Measurements from ENCODE around the gene CHI3L1. TPM values are rescaled to one million over a fixed set of nuclear protein-coding genes. Genes with fewer than 3 reads are reported as not detected.

CHI3L1 gene
- total RNA-seq, 1 donor from 2014 or later, result not detected

- H3K4me3 Mint-ChIP-seq (ENCODE audit: low read depth), result no peak overlapping the region
- no peaks in the 10 kb centered on the region for H3K36me3 Mint-ChIP-seq (ENCODE audit: low read depth)
- peaks cover 3% of the 10 kb centered on the region for H3K27me3 Mint-ChIP-seq (ENCODE audit: low read depth)
- no peaks in the 10 kb centered on the region for H3K9me3 Mint-ChIP-seq
- no peak overlapping the region for H3K27ac Mint-ChIP-seq
- intact Hi-C loops (cut with micrococcal nuclease), result no loop called here
- DNase-seq (ENCODE audit: low spot score), result no peak
- no peaks in the 10 kb centered on the region for H3K4me1 Mint-ChIP-seq (ENCODE audit: low read depth)
These were observed 18.2 kb downstream of the CHI3L1 start for GRCh38 chr1:203168256-203168786.

GRCh38 chr1:203167913-203168200, 18.6 kb downstream of the CHI3L1 start:
- intact Hi-C loops (cut with micrococcal nuclease), result no loop called here
- Mint-ChIP-seq H3K9me3 (no peaks in the 10 kb centered on the region), H3K27me3 (ENCODE audit: low read depth) (peaks cover 3% of the 10 kb centered on the region), H3K36me3 (ENCODE audit: low read depth) (no peaks in the 10 kb centered on the region), H3K27ac (no peak overlapping the region), H3K4me1 (ENCODE audit: low read depth) (no peaks in the 10 kb centered on the region), H3K4me3 (ENCODE audit: low read depth) (no peak overlapping the region)
- no peak for DNase-seq (ENCODE audit: low spot score)

- Mint-ChIP-seq H3K36me3 (ENCODE audit: low read depth) (no peaks in the 10 kb centered on the region), H3K27me3 (ENCODE audit: low read depth) (peaks cover 3% of the 10 kb centered on the region), H3K9me3 (no peaks in the 10 kb centered on the region), H3K4me1 (ENCODE audit: low read depth) (no peaks in the 10 kb centered on the region), H3K4me3 (ENCODE audit: low read depth) (no peak overlapping the region), H3K27ac (no peak overlapping the region)
- intact Hi-C loops (cut with micrococcal nuclease), result no loop called here
- DNase-seq (ENCODE audit: low spot score), result no peak
These were observed 19.2 kb downstream of the CHI3L1 start for GRCh38 chr1:203167026-203167912.

- Mint-ChIP-seq H3K4me3 (ENCODE audit: low read depth) (no peak overlapping the region), H3K4me1 (ENCODE audit: low read depth) (no peaks in the 10 kb centered on the region), H3K36me3 (ENCODE audit: low read depth) (no peaks in the 10 kb centered on the region), H3K9me3 (no peaks in the 10 kb centered on the region), H3K27me3 (ENCODE audit: low read depth) (peaks cover 3% of the 10 kb centered on the region), H3K27ac (no peak overlapping the region)
- intact Hi-C loops (cut with micrococcal nuclease), result no loop called here
- DNase-seq (ENCODE audit: low spot score), result no peak
These were observed 20.1 kb downstream of the CHI3L1 start for GRCh38 chr1:203166192-203166940.

GRCh38 chr1:203165800-203166161, 20.7 kb downstream of the CHI3L1 start:
- Mint-ChIP-seq H3K27ac (no peak overlapping the region), H3K9me3 (no peaks in the 10 kb centered on the region), H3K4me1 (ENCODE audit: low read depth) (no peaks in the 10 kb centered on the region), H3K27me3 (ENCODE audit: low read depth) (peaks cover 3% of the 10 kb centered on the region), H3K36me3 (ENCODE audit: low read depth) (no peaks in the 10 kb centered on the region), H3K4me3 (ENCODE audit: low read depth) (no peak overlapping the region)
- intact Hi-C loops (cut with micrococcal nuclease), result no loop called here
- DNase-seq (ENCODE audit: low spot score), result no peak

GRCh38 chr1:203165101-203165799, 21.3 kb downstream of the CHI3L1 start:
- no peaks in the 10 kb centered on the region for H3K36me3 Mint-ChIP-seq (ENCODE audit: low read depth)
- intact Hi-C loops (cut with micrococcal nuclease), result no loop called here
- DNase-seq (ENCODE audit: low spot score), result no peak
- H3K27ac Mint-ChIP-seq, result no peak overlapping the region
- no peaks in the 10 kb centered on the region for H3K4me1 Mint-ChIP-seq (ENCODE audit: low read depth)
- H3K4me3 Mint-ChIP-seq (ENCODE audit: low read depth), result no peak overlapping the region
- peaks cover 3% of the 10 kb centered on the region for H3K27me3 Mint-ChIP-seq (ENCODE audit: low read depth)
- no peaks in the 10 kb centered on the region for H3K9me3 Mint-ChIP-seq

GRCh38 chr1:203163891-203164635, 22.4 kb downstream of the CHI3L1 start:
- H3K27me3 Mint-ChIP-seq (ENCODE audit: low read depth), result peaks cover 5% of the 10 kb centered on the region
- H3K9me3 Mint-ChIP-seq, result no peaks in the 10 kb centered on the region
- no peak for DNase-seq (ENCODE audit: low spot score)
- H3K4me3 Mint-ChIP-seq (ENCODE audit: low read depth), result no peak overlapping the region
- H3K36me3 Mint-ChIP-seq (ENCODE audit: low read depth), result no peaks in the 10 kb centered on the region
- no peak overlapping the region for H3K27ac Mint-ChIP-seq
- no peaks in the 10 kb centered on the region for H3K4me1 Mint-ChIP-seq (ENCODE audit: low read depth)
- intact Hi-C loops (cut with micrococcal nuclease), result no loop called here

- Mint-ChIP-seq H3K4me1 (ENCODE audit: low read depth) (no peaks in the 10 kb centered on the region), H3K36me3 (ENCODE audit: low read depth) (no peaks in the 10 kb centered on the region), H3K27me3 (ENCODE audit: low read depth) (peaks cover 15% of the 10 kb centered on the region), H3K9me3 (no peaks in the 10 kb centered on the region), H3K4me3 (ENCODE audit: low read depth) (no peak overlapping the region), H3K27ac (no peak overlapping the region)
- no peak for DNase-seq (ENCODE audit: low spot score)
- intact Hi-C loops (cut with micrococcal nuclease), result no loop called here
These were observed 24.1 kb downstream of the CHI3L1 start for GRCh38 chr1:203162403-203162802.

- intact Hi-C loops (cut with micrococcal nuclease), result no loop called here
- peaks cover 17% of the 10 kb centered on the region for H3K27me3 Mint-ChIP-seq (ENCODE audit: low read depth)
- no peak for DNase-seq (ENCODE audit: low spot score)
- H3K4me3 Mint-ChIP-seq (ENCODE audit: low read depth), result no peak overlapping the region
- no peaks in the 10 kb centered on the region for H3K36me3 Mint-ChIP-seq (ENCODE audit: low read depth)
- H3K4me1 Mint-ChIP-seq (ENCODE audit: low read depth), result no peaks in the 10 kb centered on the region
- H3K27ac Mint-ChIP-seq, result no peak overlapping the region
- H3K9me3 Mint-ChIP-seq, result no peaks in the 10 kb centered on the region
These were observed 24.8 kb downstream of the CHI3L1 start for GRCh38 chr1:203161703-203162102.

- peaks cover 17% of the 10 kb centered on the region for H3K27me3 Mint-ChIP-seq (ENCODE audit: low read depth)
- no peak for DNase-seq (ENCODE audit: low spot score)
- H3K4me3 Mint-ChIP-seq (ENCODE audit: low read depth), result no peak overlapping the region
- intact Hi-C loops (cut with micrococcal nuclease), result no loop called here
- H3K27ac Mint-ChIP-seq, result no peak overlapping the region
- H3K4me1 Mint-ChIP-seq (ENCODE audit: low read depth), result no peaks in the 10 kb centered on the region
- no peaks in the 10 kb centered on the region for H3K36me3 Mint-ChIP-seq (ENCODE audit: low read depth)
- H3K9me3 Mint-ChIP-seq, result no peaks in the 10 kb centered on the region
These were observed 25.3 kb downstream of the CHI3L1 start for GRCh38 chr1:203161175-203161574.

GRCh38 chr1:203159844-203160243, 26.7 kb downstream of the CHI3L1 start:
- intact Hi-C loops (cut with micrococcal nuclease), result no loop called here
- Mint-ChIP-seq H3K4me1 (ENCODE audit: low read depth) (no peaks in the 10 kb centered on the region), H3K27ac (no peak overlapping the region), H3K4me3 (ENCODE audit: low read depth) (no peak overlapping the region), H3K27me3 (ENCODE audit: low read depth) (peaks cover 17% of the 10 kb centered on the region), H3K9me3 (no peaks in the 10 kb centered on the region), H3K36me3 (ENCODE audit: low read depth) (no peaks in the 10 kb centered on the region)
- no peak for DNase-seq (ENCODE audit: low spot score)

GRCh38 chr1:203158960-203159665, 27.4 kb downstream of the CHI3L1 start:
- no peak overlapping the region for H3K27ac Mint-ChIP-seq
- no peaks in the 10 kb centered on the region for H3K4me1 Mint-ChIP-seq (ENCODE audit: low read depth)
- H3K9me3 Mint-ChIP-seq, result no peaks in the 10 kb centered on the region
- H3K27me3 Mint-ChIP-seq (ENCODE audit: low read depth), result peaks cover 14% of the 10 kb centered on the region
- H3K36me3 Mint-ChIP-seq (ENCODE audit: low read depth), result no peaks in the 10 kb centered on the region
- H3K4me3 Mint-ChIP-seq (ENCODE audit: low read depth), result no peak overlapping the region
- no peak for DNase-seq (ENCODE audit: low spot score)
- intact Hi-C loops (cut with micrococcal nuclease), result no loop called here

Data from activated T-helper 2 cell treated with anti-CD3 and anti-CD28 coated beads, Interferon-gamma antibody, Interleukin-2, Interleukin-4, amounts not matched to agents 10 μg/mL and 5 μg/mL and 100 μg/mL, durations not matched to agents 14 hours and 24 hours and 36 hours (primary cell).